Left hindlimb (tissue), 1 donor: Measurements from ENCODE around the gene LYPD6.

Source experiments
- DNase-seq: peaks from one replicate; pipeline ENCODE4 v3.0.0-alpha.2; 2018

Gene LYPD6

DNA sequence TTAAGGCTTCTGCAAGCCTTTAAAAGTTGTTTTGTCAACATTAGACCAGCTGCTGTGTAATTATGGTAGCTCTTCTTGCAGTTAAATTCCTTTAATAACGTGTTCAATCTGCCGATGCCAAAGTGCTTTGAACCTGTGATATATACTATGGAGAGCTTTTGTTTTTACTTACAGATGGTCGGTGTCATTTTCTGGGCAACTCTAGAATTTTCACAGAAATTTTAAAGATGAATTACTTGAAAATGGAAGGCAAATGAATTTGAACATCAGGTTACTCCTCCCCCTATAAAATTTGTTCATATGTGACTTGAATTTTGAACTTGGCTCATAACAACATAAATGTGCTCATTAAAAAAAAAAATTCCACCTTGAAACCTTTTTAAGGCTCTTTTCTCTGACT is 23.0 kb downstream of the LYPD6 start:
- no peak for DNase-seq

DNA sequence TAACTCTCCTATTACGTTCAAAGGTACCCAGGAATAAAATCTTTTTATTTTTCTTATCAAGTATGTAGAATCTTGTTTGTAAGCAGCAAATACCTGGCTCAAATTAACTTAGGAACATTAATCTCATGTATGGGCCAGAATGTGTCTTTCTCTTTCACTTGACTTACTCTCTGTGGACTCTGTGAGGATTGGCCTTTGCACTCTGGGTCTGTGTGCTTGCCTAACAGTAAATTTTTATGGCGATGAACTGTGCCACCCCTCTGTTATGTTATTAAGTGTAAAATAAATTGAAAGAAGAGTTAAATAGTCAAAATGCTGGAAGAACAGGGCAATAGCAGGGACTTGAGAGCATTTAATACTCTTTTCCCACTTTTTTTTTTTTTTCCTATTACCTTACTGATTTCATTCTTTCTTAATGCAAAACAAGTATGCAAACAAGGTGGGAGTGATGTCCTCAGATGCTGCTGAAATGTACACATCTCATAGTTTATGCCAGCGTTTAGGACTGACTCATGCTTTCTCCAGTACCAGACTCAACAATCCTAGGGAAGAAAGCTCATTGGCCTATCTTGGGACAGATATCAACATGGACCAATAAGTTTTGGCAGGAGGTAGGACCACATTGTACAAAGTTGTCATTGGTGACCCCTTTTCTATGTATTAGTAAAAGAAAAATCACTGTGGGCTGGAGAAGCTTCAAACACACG is 25.5 kb downstream of the LYPD6 start:
- no peak for DNase-seq

DNA sequence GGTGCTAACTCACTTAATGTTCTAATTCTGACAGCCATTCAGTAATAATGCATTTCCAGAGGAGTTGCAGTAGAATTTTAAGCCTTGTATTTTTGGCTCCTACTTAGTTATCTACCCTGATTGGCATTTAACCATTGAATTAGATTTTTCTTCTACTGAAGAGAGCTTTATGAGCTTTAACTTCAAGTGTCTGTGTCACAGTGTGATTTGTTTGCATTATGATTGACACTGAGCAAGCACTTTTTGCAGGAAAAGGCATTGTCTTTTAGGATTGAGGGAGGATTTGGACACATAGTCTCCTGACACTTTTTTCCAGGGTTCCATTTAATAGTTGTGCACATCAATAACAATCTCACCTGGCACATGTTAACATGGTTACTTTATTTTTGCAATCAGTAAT is 26.7 kb downstream of the LYPD6 start:
- DNase-seq, result no peak

DNA sequence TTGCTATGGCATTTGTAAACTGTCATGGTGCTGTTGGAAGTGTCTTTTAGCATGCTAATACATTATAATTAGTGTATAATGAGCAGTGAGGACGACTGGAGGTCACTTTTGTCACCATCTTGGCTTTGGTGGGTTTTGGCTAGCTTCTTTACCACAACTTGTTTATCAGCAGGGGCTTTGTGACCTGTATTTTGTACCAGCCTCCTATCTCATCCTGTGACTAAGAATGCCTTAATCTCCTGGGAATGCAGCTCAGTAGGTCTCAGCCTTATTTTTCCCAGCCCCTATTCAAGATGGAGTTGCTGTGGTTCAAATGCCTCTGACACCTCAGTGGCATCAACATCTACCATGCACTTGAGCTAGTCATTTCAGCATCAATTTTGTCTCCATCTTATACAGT is 29.7 kb downstream of the LYPD6 start:
- no peak for DNase-seq

DNA sequence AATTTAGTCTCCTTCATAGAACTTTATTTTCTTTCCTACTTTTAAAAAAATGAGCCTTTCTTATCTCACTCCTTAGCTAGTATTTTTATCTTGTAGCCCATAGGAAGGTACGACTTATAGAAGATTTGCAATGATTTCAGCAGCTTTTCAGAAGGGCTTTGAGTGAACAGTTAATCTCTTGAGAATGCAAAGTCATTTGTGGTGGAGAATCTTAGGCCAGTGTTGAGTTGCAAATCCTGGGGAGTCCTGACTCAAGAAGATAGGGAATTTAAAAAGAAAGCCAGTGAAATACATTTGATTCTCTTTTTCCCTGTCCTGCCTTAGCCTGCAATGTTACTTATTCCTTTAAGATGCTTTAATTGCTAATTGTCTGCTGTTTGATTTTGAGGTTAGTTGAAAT is 33.6 kb downstream of the LYPD6 start:
- DNase-seq, result no peak

DNA sequence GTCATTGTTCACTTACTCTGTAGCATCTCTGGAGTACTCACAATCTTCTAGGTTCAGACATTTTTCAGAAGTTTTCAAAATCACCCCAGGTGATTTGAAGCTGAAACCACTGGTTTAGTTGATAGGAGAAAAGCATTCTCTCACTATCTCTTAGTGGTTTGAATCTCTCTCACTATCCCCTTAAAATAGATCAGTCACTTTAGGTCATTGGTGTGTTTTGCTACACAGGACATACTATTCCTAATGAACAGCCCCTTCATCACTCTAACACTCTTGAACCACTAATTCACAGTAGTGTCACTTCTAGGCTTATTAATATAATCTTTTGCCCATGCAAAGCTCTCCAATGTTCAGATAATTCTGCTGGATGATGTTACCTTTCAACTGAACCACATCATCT is 34.5 kb downstream of the LYPD6 start:
- DNase-seq, result no peak

DNA sequence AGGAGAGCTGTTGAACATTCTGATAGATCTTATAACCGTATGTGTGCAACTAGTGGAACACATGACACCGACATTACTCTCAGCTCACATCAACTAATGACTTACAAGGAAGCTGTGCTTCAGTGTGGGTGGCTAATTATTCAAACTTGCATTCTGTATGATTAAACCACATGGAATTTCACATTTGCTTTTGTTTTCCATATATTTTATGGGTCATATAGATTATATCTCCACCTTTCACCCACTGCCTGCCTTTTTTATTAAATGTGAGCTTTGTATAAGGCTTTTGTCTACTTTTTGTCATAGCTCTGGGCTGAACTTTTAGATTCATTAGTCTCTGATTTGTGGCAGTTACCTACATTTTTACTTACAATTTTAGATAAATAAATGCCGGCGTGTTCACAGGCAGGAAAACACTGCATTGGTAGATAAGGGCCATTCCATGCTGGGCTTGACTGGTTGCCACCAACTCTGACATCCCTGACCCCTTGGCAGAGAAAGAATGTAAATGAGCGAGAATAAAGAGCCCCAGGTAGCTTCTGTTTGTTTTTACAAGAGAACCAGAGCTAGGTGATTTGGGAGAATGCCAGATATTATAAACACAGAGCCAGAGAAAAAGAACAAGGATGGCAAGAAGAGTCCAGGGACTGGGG is 35.7 kb downstream of the LYPD6 start:
- no peak for DNase-seq

DNA sequence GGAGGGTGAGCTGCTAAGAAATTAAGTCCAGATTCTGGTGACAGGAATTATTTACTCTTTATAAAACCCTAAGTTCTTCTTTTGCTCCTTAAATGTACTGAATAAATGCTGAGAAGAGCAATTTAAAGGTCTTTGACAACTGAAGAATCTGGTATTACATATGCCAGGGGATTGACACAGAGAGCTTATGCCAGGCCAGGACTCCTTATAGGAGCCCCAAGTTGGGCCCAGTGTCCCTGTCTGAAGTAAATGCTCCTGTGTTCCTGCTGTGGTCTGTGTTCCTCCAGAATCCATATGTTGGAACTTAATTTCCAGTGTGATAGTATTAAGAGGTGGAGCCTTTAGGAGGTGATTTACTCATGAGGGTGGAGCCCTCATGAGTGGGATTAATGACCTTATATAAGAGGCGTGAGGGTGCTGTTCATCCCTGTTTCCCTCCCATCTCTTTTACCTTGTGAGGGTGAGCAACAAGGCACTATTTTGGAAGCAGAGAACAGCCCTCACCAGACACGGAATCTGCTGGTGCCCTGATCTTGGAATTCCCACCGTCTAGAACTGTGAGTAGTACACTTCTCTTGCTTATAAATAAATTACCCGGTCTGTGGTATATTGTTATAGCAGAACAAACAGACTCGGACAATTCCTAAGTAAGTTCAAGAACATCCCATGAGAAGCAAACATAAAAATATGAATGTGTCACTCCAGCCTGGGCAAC is 39.8 kb downstream of the LYPD6 start:
- no peak for DNase-seq

DNA sequence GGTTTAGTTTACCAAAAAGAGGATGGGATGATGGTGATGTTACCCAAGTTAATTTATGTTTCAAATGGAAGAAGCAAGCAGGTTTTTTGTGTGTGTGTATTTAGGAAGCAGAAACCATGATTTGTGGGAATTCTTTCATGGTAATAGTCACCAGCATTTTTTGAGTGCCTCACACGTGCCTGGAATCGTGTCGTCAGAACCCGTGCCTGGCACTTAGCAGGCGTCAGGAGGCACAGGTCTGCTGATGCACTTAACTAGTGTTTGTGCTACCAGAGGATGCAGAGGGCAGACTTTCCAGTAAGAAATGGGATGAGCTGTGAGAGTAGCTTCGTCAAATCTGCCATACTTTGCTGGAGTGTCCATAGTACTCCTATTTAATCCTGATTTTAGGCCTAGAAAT is 41.1 kb downstream of the LYPD6 start:
- no peak for DNase-seq

DNA sequence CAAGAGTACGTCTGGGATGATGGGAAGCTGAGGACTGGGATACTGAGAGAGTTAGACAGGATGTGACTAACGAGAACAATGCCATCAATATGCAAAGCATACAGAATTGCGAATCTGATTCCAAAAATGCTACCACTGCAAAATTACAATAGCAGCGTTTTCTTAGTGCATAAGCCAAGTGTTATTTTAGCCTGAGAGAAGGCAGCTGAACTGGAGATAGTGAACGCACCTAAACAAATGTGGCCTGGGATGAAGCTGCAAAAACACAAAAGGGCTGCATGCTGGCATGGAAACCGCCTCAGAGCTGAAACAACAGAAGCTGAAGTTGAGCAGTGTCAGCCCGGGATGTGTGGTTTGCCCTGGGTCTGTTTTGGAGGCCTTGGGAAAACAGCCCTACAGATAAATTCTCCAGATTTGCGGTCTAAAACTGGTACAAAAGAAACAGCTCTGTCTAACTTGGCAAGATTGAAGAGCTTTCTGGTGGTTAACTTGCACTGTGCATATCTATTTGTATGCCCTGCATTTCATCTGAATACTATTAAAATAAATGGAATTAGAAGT is 45.5 kb downstream of the LYPD6 start:
- DNase-seq, result peak; percentile 51

DNA sequence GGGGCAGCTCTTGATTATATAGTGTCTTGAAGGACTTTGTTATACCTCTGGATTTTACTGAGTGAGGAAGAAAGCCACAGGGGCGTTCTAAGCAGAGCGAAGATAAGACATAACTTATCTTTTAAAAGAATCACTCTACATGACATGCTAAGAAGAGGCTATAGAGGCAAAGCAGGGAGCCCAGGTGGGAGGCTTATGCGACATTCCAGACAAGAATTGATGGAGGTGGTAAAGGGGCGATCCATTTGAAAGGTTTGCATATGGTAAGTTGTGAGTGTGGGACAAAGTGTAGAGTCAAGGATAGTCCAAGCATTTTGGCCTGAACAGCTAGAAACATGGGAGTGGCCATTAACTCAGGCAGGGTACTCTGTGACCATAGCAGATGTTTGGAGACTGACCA is 49.8 kb downstream of the LYPD6 start:
- no peak for DNase-seq

DNA sequence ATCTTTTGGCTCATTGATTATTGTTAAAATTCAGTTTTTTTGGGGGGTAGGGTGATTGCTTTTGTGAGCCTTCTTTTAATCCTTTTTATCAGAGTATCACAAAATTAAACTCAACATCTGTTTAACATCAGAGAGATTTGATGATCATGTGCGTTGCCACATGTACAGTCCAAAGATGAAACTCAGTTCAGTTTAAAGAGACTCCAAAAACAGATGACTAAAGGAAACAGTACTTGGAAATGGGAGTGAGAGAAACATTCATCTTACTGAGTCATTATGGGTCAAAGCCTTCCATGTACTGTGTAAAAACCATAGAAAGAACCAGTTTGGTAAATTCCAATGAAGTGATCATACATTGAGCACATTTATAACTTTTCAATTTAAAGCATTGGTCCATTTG is 53.0 kb downstream of the LYPD6 start:
- no peak for DNase-seq

DNA sequence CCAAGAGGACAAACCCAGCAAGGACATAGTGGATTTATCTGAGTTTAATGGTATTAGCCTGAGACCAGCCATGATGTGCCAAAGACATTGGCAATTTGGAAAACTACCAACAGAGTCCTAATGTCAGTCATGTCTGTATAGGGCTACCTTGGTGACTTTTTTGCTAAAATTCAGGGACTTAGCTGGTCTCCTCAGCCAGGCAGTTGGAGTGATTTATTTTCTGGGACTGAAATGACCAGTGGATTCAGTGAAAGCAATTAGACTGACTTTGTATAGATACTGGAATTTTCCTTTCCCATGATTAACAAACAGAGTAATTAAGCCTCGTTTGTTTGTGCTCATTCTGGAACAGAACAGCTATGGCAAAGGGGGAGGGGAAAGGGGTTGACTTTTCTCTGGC is 55.0 kb downstream of the LYPD6 start:
- DNase-seq, result no peak

DNA sequence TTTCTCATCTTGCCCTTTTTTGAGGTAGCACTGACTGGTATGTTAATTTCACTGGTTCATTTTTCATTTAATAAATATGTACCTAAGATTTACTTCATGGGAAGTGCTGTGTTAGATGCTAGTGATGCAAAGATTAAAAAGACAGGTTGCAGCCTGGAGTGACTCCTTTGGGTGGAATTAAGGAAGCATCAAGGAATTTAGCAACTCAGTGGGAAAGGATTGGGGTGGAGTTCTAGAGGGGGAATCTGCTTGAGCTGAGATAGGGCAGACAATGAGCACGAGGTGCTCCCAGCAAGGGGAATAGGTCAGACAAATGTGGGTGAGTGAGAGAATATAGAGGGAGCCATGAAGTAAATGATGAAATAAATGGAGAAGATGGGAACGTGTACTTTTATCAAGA is 57.0 kb downstream of the LYPD6 start:
- DNase-seq, result no peak

DNA sequence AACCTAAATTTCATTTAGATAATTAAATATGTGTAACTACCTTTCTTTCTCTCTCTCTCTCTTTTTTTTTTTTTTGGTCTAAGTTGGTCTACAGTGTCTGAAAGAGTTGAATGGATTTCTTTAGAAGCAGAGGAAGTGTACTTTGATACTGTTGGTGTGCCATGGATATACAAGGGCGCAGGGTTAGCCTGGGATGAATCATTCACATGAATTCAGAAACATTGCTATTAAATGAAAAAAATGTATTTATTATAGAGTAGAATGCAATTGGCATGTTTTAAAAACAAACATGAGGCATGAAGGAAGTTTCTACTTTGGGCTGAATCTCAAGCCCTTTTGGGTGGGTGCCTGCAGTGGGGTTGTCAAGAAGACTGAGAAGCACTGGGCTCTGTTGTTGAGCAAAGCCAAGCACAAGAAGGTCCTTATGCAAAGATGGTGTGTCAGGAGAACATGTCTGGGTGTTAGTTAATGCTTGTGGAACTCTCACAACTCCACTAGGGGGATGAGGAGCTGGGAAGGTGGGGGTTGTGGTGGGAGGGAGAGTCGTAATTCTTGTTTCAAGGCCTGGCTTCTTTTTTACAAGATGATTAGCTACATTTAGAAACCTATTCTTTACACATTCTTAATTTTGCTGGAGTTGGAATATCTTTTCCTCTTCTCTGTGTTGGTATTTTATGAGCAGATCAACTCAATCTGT is 57.9 kb downstream of the LYPD6 start:
- no peak for DNase-seq

DNA sequence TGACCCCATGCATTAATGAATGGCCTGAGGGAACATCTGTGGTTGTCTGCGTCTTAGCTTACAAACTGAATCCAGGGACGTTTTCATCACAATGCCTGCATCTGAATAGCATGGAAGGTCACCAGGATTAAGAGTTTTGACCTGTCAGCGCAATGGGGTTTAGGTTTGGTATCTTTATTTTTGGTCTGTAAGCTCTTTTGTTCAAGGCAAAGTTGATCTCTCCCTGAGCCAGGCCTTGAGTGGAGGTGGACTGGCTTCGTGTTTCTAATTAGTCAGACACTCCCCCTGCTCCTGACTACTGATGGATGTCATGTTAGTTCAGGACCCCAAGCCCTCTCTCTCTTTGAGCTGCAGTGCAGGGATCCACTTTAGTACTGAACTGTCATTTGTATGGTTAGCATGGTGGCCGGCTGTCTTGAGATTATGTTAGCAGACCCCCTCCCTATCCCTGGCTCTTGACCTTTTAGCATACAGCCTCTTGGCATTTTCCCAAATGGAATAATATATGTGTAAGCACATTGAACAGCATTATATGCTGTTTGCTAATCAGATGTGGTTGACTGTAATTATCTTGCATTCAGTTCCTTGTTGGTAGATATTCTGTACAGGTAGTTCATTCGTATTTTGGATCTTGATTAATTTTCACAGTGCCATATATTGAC is 59.2 kb downstream of the LYPD6 start:
- DNase-seq, result no peak

DNA sequence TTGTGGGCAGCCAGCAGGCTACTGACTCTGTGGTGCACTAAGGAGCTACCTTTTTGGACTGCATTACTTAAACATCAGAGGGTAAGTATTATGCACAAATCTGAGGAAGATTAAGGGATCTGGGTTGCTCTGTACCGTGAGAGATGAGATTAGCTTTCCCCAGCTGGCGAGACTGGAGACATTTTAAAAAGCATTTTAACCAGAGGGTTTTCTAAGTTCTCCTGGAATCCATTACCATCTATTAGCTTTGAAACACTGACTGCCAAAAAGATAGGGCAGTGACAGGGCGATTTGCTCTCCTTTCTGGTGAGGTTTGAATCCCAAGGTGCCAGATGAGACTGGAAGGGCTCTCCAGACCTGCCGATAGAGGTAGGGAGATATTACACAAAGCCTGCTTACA is 63.2 kb downstream of the LYPD6 start:
- DNase-seq, result no peak

DNA sequence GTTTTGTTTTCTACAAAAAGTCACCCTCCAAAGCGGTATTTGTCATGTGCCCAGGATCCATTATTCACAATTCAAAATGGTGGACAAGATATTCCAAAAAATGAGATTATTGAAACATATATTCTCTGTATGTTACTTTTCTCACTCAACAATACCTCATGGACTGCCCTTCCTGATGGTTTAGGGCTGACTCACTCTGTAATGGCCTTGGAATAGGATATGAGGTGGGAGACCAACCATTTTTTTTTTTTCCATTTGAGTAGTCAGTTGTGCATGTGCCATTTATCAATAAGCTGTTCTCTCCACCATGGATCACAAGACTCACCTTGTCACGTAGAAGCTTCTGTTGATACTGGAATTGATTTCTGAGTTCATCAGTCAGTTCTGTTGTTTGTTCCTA is 64.5 kb downstream of the LYPD6 start:
- DNase-seq, result no peak

DNA sequence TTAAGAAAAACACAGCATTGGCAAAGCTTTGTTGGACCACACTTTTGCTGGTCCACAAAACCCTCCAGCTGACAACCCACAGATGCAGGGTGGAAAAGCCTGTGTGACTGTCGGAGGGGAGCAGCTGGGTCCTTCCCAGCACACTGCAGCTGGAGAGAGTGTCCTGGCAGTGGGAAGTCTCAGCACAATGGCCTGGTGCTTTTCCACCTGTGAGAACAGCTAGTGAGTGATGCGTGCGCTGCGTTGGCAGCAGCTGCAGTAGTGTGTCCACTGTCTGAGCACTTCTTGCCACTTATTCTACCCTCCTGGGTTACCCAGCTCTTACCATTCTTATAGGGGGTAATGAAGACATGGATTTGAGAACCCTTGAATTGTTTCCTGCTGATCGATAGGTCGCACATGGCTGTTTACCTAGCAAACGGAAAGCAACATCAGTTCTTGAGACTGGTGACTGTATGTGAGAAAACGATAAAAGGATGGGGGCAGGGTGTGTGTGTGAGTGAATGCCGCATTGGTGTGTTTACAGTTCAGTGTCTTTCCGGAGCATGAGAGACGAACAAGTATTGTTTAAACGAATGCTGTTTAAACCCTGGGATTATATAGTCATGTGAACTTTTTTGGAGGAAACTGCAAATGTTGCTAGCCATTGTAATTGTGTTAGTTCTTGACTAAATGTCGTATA is 69.7 kb downstream of the LYPD6 start:
- no peak for DNase-seq

DNA sequence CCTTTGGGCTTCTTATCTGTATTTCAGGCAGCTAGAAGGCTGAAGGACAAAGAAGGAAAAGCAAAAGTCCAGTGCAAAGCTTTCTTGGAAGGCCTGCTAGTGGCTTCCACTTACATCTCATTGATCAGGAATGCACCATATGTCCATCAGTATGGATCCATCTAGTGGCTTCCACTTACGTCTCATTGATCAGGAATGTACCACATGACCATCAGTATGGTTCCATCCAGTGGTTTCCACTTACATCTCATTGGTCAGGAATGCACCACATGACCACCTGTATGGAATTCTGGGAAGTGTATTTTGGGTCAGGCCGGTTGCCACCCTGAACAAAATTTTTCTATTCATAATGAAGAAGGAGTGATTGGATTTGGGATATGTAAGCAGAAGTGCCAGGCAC is 70.6 kb downstream of the LYPD6 start:
- no peak for DNase-seq

DNA sequence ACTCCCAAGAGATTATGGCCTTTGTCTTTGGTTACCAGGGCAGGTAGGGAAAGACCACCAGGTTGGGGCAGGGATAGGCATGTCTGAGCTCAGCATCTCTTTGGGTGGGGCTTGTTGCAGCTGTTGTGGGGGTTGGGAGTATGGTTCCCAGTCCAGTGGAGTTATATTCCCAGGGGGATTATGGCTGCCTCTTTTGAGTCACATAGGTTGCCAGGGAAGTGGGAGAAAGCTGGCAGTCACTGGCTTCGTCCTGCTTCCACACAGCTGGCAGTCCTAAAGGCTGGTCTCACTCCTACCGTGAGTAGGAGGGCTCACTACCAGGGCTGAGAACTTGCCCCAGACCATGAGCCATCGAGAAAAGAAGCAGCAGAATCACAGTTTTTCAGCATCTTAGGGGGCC is 79.1 kb downstream of the LYPD6 start:
- DNase-seq, result no peak
